Transverse colon (tissue), 4 donors: ENCODE results near the gene GRM1. TPM values are rescaled to one million over a fixed set of nuclear protein-coding genes. Genes with fewer than 3 reads are reported as not detected.

Experiments used
- DNase-seq: peaks from one replicate; pipeline ENCODE4 v3.0.0-alpha.2; 2019
- H3K27ac ChIP-seq, 4 donors: fragments of 200-600 bp; sonication (generic); 2 replicates each; pipeline ENCODE4 v1.5.1; 2016 to 2018; ENCODE audit warnings: inconsistent platforms in 4 of 4
- H3K27me3 ChIP-seq: fragments of 200-600 bp; sonication (generic); 2 replicates; pipeline ENCODE4 v1.5.1; 2017; ENCODE audit warnings: inconsistent platforms
- H3K36me3 ChIP-seq, 4 donors: fragments of 200-600 bp; sonication (generic); 2 replicates each; pipeline ENCODE4 v1.5.1; 2017 to 2019; ENCODE audit warnings: inconsistent platforms in 4 of 4
- H3K4me1 ChIP-seq, 4 donors: fragments of 200-600 bp; sonication (generic); 2 replicates each; pipeline ENCODE4 v1.5.1; 2017 to 2020; ENCODE audit warnings: inconsistent platforms in 4 of 4
- H3K4me3 ChIP-seq, 4 donors: fragments of 200-600 bp; sonication (generic); 1 replicate in 1 of 4; 2 replicates in 3 of 4; pipeline versions ENCODE4 v1.5.1 to v1.6.1; 2017 to 2019; ENCODE audit warnings: inconsistent platforms in 4 of 4
- H3K9me3 ChIP-seq, 2 donors: fragments of 200-600 bp; sonication (generic); 2 replicates each; pipeline ENCODE4 v1.5.1; 2017 to 2019; ENCODE audit warnings: inconsistent platforms in 2 of 2
- EP300 ChIP-seq: sonication (generic); formaldehyde crosslinking; IDR thresholded peaks from one replicate; pipeline ENCODE4 v1.6.1; 2017; ENCODE audit warnings: antibody characterized with exemption, low read depth
- POLR2A ChIP-seq: fragments of 450-650 bp; IDR thresholded peaks from one replicate; pipeline ENCODE4 v1.6.1; 2016; ENCODE audit warnings: antibody characterized with exemption, mild to moderate bottlenecking, moderate library complexity
- POLR2AphosphoS5 ChIP-seq, 3 donors: sonication (generic); formaldehyde crosslinking; IDR thresholded peaks; one replicate each; pipeline ENCODE4 v1.6.1; 2016; ENCODE audit warnings: antibody characterized with exemption in 3 of 3
- WGBS, 2 donors: methylation state at CpG; one replicate each; pipeline ENCODE4 v1.1.5; 2018; ENCODE audit warnings: low coverage in 1 of 2; 5-methylcytosine and 5-hydroxymethylcytosine counted together
- in situ Hi-C, 4 donors: fragments of 200-750 bp; cut with MboI; loops; one replicate each; pipeline versions ENCODE4 v1.15.0 to v1.15.1; 2017; ENCODE audit warnings: low sequenced_read_pairs in 3 of 4, low pct_ligation_motif_present in 1 of 4, low pct_unique_long_range_greater_than_20kb in 1 of 4
- intact Hi-C: fragments of 100-400 bp; cut with DNase I; formaldehyde crosslinking; loops from one replicate; pipeline ENCODE4 v1.15.1; 2023; ENCODE audit warnings: low total_unique reads
- total RNA-seq, 4 donors: library from RNA; depleted of rRNA; stranded (reverse); fragments of >200 nt; gene quantifications; one replicate each; pipeline ENCODE4 v1.1.0, GENCODE V29; 2016
- TF ChIP-seq, protein P1 (sequence below), 5 experiments: fragments of 200-600 bp in 3 of 5; fragments of 450-650 bp in 2 of 5; sonication (generic) in 3 of 5; IDR thresholded peaks; 1 replicate in 2 of 5; 2 replicates in 3 of 5; pipeline ENCODE4 v1.5.1; 2016 to 2017; ENCODE audit warnings: antibody characterized with exemption in 5 of 5, inconsistent platforms in 3 of 5, mild to moderate bottlenecking in 2 of 5, moderate library complexity in 1 of 5

GRM1 gene
- total RNA-seq, 4 donors from 2014 or later = 0.16 TPM; not detected in 3

DNA sequence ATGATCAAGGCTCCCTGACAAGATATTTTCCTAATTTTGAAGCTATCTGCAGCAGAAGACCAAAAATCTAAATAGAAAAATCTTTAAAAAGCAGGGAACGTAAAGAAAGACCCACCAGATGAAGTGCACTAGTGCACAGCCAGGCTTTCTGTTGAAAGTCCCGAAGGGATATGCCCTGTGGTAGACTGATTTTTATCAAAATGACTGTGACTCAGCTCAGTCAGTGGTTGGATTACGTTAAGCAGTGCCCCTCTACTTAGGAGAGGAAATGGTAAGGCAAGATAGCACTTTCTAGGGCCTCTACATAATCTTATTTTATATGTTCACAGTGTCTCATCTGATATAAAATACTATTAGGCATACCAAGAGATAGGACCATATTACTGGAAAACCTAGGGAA lies 391.4 kb downstream of the GRM1 start:
- Histone ChIP-seq H3K27me3 (no peaks in the 10 kb centered on the region), H3K4me1 (no peaks in the 10 kb centered on the region), H3K27ac (no peak overlapping the region), H3K4me3 (no peak overlapping the region), H3K9me3 (no peaks in the 10 kb centered on the region), H3K36me3 (no peaks in the 10 kb centered on the region)
- WGBS, 2 donors = 62 to 63% methylated on average over 3 of the region's 3 CpGs
- no peak for DNase-seq
- in situ Hi-C loops = no loop called here
- intact Hi-C loops = no loop called here
- TF ChIP-seq EP300 (no peak), POLR2A (no peak), POLR2AphosphoS5 (IDR thresholded peaks at IDR 0.05) (no peak)
- TF ChIP-seq, protein P1, sequence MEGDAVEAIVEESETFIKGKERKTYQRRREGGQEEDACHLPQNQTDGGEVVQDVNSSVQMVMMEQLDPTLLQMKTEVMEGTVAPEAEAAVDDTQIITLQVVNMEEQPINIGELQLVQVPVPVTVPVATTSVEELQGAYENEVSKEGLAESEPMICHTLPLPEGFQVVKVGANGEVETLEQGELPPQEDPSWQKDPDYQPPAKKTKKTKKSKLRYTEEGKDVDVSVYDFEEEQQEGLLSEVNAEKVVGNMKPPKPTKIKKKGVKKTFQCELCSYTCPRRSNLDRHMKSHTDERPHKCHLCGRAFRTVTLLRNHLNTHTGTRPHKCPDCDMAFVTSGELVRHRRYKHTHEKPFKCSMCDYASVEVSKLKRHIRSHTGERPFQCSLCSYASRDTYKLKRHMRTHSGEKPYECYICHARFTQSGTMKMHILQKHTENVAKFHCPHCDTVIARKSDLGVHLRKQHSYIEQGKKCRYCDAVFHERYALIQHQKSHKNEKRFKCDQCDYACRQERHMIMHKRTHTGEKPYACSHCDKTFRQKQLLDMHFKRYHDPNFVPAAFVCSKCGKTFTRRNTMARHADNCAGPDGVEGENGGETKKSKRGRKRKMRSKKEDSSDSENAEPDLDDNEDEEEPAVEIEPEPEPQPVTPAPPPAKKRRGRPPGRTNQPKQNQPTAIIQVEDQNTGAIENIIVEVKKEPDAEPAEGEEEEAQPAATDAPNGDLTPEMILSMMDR (IDR thresholded peaks at IDR 0.05) = no peak

DNA sequence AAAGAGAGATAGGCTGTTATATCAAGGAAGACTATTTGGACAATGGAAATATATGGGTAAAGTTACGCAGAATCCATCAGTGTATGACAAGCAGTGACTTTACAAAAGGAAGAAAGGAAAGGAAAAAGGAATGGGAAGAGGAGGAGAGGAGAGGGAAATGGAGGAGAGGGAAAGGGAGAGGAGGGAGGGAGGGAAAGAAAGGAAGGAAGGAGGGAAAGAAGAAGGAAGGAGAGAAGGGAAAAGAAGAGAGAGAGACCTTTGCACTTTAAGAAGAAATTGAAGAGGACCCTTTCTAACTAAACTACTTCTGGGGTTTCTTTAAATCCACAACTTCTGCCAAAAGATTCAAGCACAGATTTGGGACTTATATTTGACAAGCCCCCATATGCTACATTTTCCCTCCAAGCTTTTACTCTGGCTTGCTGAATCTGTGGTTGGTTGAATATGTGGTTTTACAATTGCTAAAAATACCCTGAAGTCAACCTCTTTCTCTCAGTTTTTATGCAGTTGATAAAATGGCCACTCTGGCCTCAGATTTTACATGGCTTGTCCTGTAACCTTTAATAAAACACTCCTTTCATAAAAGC lies 394.0 kb downstream of the GRM1 start:
- Histone ChIP-seq H3K27ac (no peak overlapping the region), H3K27me3 (no peaks in the 10 kb centered on the region), H3K4me3 (no peak overlapping the region), H3K9me3 (no peaks in the 10 kb centered on the region), H3K36me3 (no peaks in the 10 kb centered on the region), H3K4me1 (no peaks in the 10 kb centered on the region)
- in situ Hi-C loops (no loop called here), intact Hi-C loops (no loop called here)
- 88 to 100% methylated on average over 1 of the region's 1 CpG for WGBS, 2 donors
- DNase-seq = no peak
- TF ChIP-seq POLR2AphosphoS5 (IDR thresholded peaks at IDR 0.05) (no peak), POLR2A (no peak), EP300 (no peak)
- TF ChIP-seq, protein P1 (IDR thresholded peaks at IDR 0.05) = no peak

DNA sequence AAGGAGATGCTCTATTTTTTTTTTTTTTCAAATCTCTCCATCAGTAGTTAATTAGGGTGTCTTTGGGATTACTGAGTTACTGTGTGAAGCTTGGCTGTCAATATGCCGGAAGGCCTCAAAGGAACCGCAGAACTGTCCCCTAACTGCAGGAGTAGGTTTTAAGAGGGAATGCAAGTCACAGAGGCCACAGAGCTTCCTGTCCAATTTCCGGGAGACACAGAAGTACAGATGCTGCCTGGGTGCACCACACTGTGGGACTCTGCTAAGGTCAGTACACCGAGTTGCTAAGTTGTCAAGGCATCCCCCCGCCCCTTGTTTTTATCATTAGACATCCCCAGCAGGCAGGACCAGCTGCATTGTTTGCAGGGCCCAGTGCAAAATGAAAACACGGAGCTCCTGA lies 394.6 kb downstream of the GRM1 start:
- no peaks in the 10 kb centered on the region for H3K36me3 ChIP-seq
- H3K27me3 ChIP-seq = no peaks in the 10 kb centered on the region
- H3K4me3 ChIP-seq = no peak overlapping the region
- TF ChIP-seq POLR2A = no peak
- TF ChIP-seq POLR2AphosphoS5 (IDR thresholded peaks at IDR 0.05) = no peak
- TF ChIP-seq, protein P1 (IDR thresholded peaks at IDR 0.05) = no peak
- in situ Hi-C loops (no loop called here), intact Hi-C loops (no loop called here)
- 64 to 100% methylated on average over 1 to 6 of the region's 6 CpGs for WGBS, 2 donors
- H3K4me1 ChIP-seq = no peaks in the 10 kb centered on the region
- no peak overlapping the region for H3K27ac ChIP-seq
- DNase-seq = no peak
- H3K9me3 ChIP-seq = no peaks in the 10 kb centered on the region

DNA sequence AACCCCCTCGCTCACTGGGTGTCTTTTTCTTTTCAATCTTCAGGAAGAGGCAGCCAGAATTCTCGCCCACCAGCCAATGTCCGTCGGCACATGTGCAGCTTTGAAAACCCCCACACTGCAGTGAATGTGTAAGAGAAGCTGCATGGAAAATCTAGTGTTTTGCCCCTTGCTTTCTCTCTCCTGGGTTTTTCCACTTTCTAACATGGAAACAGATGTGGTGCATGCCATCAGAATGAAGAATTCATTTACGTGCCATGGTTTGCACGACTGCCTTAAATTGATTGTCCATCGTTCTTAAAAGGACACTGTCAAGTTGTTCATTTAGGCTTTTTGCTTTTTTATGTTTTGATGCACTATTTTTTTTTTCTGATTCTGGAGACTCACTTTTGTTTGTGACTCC lies 397.7 kb downstream of the GRM1 start:
- in situ Hi-C loops = no loop called here
- no peak for DNase-seq
- no peaks in the 10 kb centered on the region for H3K36me3 ChIP-seq
- WGBS, 2 donors = 91 to 92% methylated on average over 6 to 7 of the region's 7 CpGs
- no peak for TF ChIP-seq POLR2A
- no peak for TF ChIP-seq POLR2AphosphoS5 (IDR thresholded peaks at IDR 0.05)
- no peak for TF ChIP-seq EP300
- TF ChIP-seq, protein P1 (IDR thresholded peaks at IDR 0.05) = no peak
- H3K4me3 ChIP-seq = no peak overlapping the region
- H3K4me1 ChIP-seq = no peaks in the 10 kb centered on the region
- no peaks in the 10 kb centered on the region for H3K27me3 ChIP-seq
- H3K9me3 ChIP-seq = no peaks in the 10 kb centered on the region
- H3K27ac ChIP-seq = no peak overlapping the region
- intact Hi-C loops = no loop called here
